NCI-H187 treated with DMSO at 0.1 percent for 48 hours (cell line): ENCODE measurements around the gene CAMSAP2.

ENCODE experiments used
- DNase-seq: peaks from one replicate; lab custom pipeline; 2025; lab: John Stamatoyannopoulos, UW

CAMSAP2 gene

DNA sequence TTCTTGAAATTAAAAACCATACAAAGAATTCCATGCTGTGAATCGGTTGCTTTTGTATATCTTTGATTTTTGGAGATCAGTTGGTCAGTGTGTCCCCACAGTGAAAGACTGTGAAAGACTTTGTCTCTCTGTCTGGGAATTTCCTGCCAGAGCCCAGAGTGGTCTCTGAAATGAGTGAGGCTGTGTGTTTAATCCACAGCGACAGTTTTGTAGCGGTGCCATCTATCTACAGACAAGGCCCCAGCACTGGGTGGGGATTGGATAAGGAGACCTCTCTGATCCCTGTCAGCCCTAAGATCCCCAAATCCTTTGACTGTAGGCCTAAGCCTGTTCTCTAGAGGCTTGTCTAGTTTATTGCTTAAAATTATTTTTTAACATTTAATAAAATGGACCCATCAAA is 144.4 kb downstream of the CAMSAP2 start:
- no peak for DNase-seq

DNA sequence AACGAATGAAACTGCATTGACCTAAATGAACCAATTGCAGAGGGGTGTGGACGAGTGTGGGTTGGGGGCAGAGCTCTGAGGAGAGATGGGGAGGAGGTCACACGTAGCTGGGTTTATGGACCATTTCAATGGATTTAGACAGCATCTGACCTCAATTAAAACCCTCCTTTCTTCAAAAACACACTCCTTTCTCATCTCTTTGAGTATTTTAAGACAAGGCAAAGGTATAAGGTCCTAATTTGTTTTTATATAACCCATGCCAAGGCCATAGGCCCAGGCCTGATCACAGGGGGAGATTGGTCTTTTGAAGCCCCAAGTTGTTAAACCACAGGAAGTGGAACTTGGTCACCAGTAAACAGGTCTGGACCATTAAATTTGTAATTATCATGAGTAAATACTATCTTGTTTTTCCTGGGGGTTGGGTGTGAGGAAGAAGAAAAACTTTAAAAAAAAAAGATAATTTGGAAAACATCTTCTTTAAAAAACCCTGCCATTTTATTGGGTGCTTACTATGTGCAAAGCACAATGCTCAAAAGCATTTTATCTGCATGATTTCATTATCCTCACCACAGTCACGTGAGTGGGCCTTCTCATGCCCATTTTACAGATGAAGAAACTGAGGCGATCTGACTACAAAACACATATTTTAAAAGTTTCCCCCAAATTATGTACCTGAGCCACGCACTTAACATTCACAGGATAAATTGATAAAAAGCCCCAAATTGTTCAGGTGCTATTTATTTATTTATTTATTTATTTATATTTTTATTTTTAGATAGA is 147.1 kb downstream of the CAMSAP2 start:
- DNase-seq = no peak

DNA sequence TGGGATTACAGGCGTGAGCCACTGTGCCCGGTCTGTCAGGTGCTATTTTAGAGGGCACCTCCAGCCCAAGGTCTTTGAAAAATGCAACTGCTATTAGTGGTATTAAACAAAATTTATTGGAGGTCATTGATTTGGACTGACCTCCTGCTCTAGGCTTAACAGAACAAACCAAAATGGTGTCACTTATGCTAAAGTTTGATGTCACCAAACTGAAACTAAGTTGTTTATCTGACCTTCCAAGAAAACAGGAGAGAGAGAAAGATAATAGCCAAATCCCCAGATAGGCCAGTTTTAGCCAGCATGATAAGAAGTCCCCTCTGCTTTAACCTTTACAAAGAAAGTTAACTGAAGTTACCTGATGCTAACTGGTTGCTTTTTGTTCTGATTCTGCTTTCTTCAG is 147.9 kb downstream of the CAMSAP2 start:
- no peak for DNase-seq

DNA sequence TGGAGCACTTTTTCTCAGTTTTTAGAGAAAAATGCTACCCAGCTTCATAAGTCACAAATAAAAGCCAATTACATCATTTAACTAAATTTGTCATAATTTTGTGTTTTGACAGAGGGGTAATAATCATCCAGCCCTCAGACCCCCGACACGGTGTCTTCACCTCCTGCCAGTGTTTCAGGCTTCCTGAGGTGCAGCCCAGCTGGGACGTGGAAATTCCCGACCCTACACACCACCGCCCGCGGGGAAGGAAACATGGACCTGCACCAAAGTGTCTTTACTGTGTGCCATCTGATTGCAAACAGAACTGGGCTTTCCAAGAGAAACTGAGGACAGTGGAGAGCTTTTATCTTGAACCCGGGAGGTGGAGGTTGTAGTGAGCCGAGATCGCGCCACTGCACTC is 148.3 kb downstream of the CAMSAP2 start:
- no peak for DNase-seq

DNA sequence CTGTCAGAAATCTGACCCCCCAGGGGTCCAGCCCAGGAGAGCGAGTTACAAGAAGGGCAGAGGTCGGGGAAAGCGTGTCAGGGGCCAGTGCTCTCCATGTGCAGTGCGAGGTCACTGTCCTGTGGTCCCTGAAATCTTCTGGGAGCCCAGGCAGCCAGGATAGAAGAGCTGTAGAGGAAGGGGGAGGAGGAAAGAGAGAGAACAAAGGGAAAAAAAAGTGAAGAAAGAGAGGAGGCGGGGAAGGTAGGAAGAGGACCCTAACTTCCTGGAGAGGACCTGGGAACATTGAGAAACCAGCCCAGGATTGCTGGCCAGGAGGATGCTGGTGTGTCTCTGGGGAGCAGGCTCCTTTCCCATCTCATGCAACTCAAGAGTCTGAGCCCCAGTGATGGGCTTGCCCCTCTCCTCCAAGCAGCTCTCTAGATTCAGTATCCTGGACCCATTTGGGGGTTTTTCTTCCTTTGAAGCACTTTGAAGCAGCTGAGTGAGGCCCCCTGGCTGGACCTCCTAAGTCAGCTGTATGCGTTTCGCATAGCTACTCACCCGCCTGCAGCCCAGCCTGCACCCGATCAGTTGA is 149.2 kb downstream of the CAMSAP2 start:
- DNase-seq = no peak

DNA sequence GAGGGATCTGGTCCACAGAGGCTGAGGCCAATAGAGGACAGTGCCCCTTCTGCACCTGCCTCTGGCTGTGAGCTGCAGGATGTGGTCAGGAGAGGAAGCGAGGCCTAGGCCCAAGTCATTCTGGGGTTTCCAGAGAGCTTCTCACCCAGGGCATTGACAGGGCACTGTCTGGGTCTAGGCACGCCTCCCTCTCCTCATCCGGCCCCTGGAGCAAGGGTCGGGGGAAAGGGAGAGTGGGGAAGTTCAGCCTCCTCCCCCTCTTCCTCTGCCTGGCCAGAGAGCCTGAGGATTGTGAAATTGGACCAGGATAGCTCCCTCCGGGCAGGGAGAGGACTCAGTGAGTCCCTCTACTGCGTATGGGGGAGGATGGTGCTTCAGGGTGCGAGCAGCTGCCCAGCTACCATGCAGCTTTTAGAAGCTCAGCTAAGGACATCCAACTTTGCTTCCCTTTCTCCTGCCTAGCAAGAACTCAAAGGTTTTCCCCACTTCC is 149.7 kb downstream of the CAMSAP2 start:
- no peak for DNase-seq

DNA sequence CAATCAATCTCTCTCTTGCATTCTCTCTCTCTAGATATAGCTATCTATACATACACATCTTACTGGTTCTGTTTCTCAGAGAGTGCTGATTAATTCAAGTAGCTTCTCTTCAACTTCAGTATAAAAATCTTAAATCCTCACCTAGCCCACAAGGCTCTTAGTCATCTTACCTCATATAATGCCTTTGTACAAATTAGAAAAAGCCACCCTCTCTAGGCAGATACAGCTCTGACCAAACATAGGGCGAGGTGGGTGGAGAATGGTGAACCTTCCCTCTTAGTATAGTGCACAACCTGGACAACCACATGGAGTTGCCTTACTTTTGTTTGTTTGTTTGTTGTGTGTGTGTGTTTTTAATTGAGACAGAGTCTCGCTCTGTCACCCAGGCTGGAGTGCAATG is 150.9 kb downstream of the CAMSAP2 start:
- DNase-seq = no peak

DNA sequence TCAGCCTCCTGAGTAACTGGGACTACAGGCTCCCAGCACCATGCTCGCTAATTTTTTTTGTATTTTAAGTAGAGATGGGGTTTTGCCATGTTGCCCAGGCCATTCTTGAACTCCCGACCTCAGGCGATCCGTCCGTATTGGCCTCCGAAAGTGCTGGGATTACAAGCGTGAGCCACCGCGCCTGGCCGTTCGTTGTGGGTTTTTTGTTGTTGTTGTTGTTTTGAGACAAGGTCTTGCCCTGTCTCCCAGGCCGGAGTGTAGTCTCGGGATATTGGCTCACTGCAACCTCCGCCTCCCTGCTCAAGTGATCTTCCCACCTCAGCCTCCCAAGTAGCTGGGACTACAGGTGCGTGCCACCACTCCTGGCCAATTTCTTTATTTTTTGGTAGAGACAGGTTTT is 151.3 kb downstream of the CAMSAP2 start:
- no peak for DNase-seq

DNA sequence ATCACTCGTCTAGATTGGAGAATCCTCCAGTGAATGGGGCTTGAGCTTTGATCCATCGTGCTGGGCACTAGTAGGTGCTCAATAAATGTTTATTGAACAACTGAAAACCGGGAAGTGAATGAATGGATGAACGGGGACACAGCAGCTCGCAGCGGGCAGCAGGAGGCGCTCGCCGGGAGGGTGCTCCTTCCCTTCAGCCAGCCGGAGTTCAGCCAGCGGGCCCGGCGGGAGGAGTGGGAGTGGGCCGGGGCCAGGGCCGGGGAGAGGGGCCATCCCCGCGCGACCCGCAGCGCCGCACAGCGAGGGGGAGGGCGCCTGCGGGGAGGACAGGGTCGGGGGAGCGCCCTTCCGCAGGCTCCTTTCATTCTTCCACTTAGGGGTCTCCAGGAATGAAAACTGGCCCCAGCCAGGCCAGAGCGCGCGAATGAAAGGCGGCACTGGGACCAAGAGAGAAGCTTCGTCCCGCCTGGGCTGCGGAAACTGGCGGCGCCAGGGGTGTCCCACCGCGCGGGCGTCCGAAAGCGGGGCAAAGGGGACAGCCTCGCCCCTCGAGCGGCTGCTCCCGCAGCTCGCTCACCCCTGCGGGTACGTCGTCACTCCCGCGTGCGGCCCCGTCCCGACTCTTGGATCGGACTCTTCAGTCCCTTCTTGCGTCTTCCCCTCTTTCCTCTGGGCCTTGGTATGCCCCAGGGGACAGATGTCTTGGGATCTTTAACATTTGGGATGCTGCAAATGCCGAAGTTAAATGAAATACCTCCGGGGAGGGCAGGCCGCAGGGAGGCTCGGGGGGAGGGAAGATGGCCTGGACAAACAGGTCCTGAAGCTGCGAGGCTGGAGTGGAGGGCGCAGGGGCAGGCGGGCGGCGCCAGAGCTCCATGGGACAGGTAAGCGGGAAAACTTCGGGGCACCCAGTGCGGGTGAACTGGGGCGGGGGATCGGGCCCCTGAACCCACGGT is 152.4 kb downstream of the CAMSAP2 start:
- no peak for DNase-seq

DNA sequence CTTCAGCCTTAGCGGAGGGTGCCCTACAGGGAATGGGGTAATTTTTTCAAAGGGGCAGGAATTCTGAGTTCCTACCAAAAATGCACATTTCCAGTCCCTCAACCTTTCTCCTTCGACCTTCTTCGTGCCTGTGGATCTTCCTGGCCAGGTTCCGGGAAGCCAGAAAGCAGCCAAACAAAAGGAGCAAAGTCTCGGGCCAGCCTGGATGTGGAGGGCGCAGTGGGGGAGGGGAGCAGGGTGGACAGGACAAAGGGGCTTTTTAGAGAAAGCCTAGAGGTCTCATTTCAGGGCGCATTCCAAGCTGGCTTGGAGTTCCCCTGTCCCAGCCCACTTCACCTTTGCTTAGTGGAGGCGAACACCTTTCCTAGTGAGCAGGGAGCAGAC is 153.1 kb downstream of the CAMSAP2 start:
- DNase-seq = no peak

DNA sequence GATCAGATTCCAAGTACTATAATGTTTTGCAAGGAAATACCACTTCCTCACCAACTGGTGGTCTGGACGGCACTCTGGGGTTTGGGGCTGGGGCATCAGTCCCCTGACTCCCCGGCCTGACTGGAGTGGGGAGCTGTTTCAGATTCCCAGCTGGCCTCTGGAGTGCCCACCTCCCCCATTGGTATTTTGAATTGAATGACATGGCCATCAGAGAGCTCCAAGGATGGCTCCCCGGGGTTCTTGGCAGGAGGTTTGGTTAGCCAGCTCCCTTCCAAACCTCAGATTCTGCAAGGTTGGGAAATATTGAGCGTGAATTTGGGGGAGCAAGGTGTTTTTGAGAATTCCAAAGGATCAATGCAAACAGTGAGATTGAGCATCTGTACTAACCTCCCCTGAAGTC is 153.9 kb downstream of the CAMSAP2 start:
- no peak for DNase-seq

DNA sequence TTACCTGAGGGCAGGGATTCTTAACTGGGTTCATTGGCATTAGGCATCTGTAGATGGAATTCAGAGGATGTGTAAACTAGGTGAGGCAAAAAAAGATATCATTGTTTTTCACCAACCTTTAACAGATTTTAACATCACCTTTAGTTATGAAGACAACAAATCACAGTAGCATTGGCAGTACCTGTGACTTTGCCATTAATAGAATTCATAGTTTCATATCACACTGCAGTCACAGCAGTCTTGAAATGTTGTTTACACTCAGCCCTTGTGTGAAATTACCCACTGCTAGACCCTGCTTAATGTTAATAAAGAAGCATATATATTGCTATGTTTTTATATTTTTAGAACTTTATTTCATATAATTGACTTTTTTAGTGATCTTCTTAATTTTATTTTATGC is 154.3 kb downstream of the CAMSAP2 start:
- no peak for DNase-seq

DNA sequence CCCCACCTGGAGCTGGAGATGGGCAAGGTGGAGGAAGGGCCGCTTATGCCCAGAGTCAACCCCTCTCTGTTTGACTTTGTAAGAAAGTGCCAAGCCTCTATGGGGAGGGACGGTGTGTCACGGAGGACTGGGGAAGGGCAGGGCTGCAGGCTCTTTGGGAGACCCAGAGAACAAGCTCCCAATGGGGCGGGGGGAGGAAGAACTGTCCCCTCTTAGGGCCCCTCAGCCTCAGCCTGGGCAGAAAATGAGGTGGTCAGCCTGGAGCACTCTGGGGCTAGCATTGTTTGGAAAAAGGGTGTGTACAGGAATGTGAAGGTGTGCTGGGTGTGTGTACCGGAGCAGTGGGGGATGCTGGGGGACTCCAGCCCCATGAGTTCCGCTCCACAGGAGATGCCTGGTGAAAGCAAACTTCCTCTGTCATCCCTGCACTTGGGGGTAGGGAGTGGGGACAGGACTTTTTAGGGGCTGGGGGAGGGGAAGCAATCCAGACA is 154.8 kb downstream of the CAMSAP2 start:
- DNase-seq = no peak

DNA sequence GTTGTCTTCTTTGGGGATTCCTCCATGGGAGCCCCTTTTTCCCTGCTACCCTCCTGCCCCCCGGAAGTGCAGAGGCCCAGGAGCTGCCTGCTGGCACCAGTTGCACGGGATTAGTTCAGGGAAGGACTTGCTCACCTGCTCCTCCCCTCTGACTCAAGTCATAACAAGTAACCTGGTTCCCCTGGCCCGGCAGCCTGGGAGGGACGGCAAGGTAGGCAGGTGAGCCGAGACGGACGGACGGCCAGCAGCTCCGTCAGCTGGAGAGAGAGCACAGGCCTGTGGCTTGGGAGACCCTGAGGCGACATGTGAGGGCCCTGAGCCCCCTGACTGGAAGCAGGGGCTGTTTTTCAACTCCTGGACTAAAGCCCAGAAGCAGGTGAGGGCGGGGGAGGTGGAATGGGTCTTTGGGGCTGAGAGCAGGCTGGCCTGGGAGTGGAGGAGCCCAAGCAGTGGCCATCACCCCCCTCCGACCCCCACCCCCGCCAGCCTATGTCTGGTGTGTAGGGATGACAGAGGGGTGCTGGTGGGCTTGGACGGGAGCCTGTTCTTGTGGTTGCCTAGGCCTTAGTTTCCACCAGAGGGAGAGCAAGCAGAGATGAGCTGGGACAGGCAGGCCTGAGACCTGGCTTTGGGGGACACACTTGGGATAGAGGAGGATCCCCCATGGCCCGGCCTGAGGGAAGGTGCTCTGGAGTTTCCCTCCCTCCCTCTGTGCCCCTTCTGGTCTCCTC is 156.2 kb downstream of the CAMSAP2 start, which contains the start of gene INAVA:
TSS of gene INAVA (plus strand) at position 189 of the 731 bp plus-strand sequence. CDS start 3,501 bp downstream, outside the sequence.
- DNase-seq = no peak

DNA sequence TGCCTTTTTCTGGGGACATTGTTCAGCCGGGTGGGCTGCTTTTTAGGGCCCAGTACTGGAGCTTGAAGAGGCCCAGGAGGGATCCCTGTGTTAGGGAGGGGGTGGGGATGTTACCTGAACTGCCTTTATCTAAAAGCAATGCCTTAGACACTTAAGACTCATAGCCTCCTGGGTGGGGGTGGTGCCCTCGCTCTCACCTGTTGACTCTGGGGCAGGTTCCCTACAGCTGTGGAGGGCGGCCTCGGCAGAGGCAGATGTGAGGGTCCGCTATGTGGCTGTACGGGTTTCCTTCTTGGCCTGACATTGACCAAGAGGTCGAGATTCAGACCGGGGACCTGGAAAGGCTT is 156.7 kb downstream of the CAMSAP2 start:
- DNase-seq = no peak

DNA sequence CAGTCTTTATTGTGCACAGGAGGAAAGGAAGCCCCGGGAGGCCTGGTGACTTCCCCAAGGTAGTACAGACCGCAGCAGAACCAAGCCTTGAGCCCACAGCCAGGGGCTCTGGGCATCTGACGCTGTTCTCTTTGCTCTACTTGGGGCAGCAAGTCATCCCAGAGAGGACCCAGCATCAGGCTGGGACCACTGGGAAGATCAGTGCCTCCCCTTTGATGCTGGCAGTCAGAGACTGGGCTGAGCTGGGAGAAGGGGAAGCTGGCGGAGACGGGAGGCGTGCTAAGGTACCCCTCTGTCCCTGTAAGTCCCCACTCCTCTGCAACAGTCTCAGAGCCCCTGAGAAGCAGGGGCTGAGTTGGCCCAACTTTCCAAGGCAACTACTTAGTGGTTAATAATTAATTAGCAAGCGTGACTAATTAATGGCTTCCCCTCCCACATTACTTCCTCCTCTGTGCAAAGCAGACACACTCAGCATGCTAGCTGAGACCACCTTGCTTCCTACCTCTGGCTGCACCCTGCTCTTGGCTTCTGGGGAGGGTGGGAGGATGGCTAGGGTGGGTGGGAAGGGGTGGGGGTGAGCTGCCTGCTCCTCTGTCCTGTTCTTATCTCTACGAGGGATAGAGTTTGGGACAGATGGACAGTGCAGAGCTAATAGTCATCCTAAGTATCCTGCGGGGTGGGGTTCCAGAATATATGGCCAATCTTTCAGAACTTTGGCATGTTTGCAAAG is 157.3 kb downstream of the CAMSAP2 start:
- DNase-seq = no peak

DNA sequence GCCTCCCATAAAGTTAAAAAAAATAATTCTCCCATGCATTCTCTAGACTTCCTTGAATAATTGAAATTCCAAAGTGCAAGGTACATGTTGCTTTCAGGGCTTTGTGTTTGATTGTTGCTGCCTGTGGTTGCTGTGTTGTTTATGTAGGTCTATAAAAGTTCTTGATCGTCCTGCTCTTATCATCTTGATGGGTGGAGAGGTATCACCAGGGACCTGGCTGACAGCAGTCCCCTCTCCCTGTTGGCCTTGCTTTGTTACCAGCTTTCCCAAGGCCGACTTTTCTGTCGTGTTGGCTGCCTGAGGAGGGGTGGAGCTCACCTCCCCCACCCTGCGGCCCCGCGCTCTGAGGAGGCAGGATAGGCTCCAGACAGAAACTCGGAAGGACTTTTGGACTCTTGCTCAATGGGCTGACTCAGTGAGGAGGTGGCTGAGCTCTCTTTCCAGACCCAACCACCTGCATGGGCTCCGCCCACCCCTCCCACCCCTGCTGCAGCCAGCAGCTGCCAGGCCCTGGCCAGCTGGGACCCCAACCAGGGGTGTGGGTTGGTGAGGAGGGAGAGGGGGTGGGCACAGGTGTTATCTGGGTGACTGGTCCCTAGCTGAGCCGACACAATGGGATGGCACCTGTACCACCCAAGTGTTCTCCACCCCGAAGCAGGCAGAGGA is 158.0 kb downstream of the CAMSAP2 start:
- no peak for DNase-seq

DNA sequence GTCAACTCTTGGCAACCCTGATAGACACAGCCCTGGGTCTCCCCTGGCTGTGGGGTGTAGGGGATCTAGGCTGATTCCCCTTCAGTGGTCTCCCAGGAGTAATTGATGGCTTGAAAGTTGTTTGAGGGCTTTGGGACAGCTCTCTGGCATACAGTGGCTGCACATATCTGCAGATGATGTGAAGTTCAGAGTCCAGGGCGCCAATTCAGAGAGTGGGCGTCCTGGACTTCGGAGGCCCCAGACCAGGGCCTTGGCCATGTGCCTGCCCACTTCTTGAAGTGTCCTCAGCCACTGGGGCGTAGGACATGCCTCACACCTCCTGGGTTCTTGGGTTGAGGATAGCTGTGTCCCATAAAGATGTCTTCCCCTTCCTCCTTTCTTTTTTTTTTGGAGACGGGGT is 158.6 kb downstream of the CAMSAP2 start:
- DNase-seq = no peak

DNA sequence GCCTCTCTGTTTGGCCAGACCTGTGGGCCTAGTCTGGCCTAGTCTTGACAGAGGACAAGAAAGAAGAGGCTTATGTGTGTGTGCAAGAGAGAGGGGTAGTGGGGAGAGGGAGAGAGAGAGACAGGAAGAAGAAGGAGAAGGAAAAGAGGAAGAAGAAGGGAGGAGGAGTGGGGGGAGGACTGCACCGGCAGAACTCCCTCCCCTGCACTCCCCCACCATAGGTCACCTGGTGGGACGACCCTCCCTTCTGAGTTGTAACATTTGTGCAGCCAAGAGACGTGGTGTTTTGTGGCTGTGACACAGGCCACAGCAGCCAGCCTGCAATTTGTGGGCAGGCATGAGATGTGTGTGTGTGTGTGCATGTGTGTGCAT is 160.3 kb downstream of the CAMSAP2 start:
- DNase-seq = no peak

DNA sequence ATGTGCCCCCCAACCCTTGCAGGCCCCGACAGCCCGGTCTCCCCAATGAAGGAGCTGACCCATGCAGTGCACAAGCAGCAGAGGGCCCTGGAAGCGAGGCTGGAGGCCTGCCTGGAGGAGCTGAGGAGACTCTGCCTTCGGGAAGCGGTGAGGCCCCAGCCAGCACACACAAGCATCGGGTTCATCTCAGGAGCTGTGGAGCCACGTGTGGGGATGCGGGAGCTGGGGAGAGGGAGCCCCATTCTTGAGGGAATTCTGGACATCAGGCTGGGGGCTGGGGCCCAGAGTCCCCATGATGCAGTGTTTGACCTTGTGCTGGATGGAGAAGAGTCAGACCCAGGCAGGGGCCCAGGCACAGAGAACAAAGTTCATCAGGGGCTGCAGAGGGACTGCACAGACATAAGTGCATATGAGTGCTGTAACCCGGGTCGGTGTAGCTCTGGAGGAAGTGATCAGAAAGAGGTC is 160.8 kb downstream of the CAMSAP2 start:
- no peak for DNase-seq
